Endodermal cell (in vitro differentiated cells): ENCODE results near the gene ATG10. TPM values are rescaled to one million over a fixed set of nuclear protein-coding genes. Genes with fewer than 3 reads are reported as not detected.

ENCODE experiments used
- DNase-seq: peaks from one replicate; pipeline ENCODE4 v3.0.0-alpha.2; 2017
- H3K27ac ChIP-seq: 2 replicates; pipeline ENCODE4 v1.5.1; 2013; ENCODE audit warnings: mild to moderate bottlenecking, low read depth, low read length, moderate library complexity
- H3K27me3 ChIP-seq: 2 replicates; pipeline ENCODE4 v1.6.1; 2013; ENCODE audit warnings: mild to moderate bottlenecking, low read length, moderate library complexity; ENCODE audit not compliant: insufficient read depth, control insufficient read depth, poor library complexity, severe bottlenecking
- H3K36me3 ChIP-seq: 2 replicates; pipeline ENCODE4 v1.7.0; 2013; ENCODE audit warnings: mild to moderate bottlenecking, low read length, moderate library complexity; ENCODE audit not compliant: control insufficient read depth, insufficient read depth
- H3K4me1 ChIP-seq: one replicate; pipeline ENCODE4 v1.7.0; 2013; ENCODE audit warnings: low read length; ENCODE audit not compliant: control insufficient read depth, insufficient read depth
- H3K4me3 ChIP-seq: 2 replicates; pipeline ENCODE4 v1.5.1; 2013; ENCODE audit warnings: mild to moderate bottlenecking, low read length, moderate library complexity
- H3K9ac ChIP-seq: 2 replicates; pipeline ENCODE4 v1.6.1; 2013; ENCODE audit warnings: mild to moderate bottlenecking, low read length, moderate library complexity; ENCODE audit not compliant: poor library complexity, severe bottlenecking; ENCODE audit errors: extremely low read depth
- H3K9me3 ChIP-seq: 2 replicates; pipeline ENCODE4 v1.6.1; 2013; ENCODE audit warnings: mild to moderate bottlenecking, low read length, moderate library complexity; ENCODE audit not compliant: control insufficient read depth
- H3K27ac Mint-ChIP-seq: 2 replicates; pipeline ENCODE4 v1.8.0; 2020; ENCODE audit warnings: mixed read lengths
- H3K27me3 Mint-ChIP-seq: 2 replicates; pipeline ENCODE4 v1.8.0; 2021; ENCODE audit warnings: mild to moderate bottlenecking, mixed read lengths; ENCODE audit not compliant: insufficient read depth
- H3K36me3 Mint-ChIP-seq: 2 replicates; pipeline ENCODE4 v1.8.0; 2020; ENCODE audit warnings: low read depth, mixed read lengths
- H3K4me1 Mint-ChIP-seq: 2 replicates; pipeline ENCODE4 v1.8.0; 2020; ENCODE audit warnings: mixed read lengths
- H3K4me3 Mint-ChIP-seq: 2 replicates; pipeline ENCODE4 v1.8.0; 2020; ENCODE audit warnings: mild to moderate bottlenecking, moderate library complexity, mixed read lengths
- H3K9me3 Mint-ChIP-seq: 2 replicates; pipeline ENCODE4 v1.8.0; 2020; ENCODE audit warnings: mild to moderate bottlenecking, mixed read lengths
- CTCF ChIP-seq: fragments of 200-600 bp; sonication (generic); conservative IDR thresholded peaks from 2 replicates; pipeline ENCODE4 v1.5.0; 2021; ENCODE audit warnings: antibody characterized with exemption, mild to moderate bottlenecking
- WGBS, 2 experiments: methylation state at CpG; one replicate each; pipeline versions ENCODE4 v1.1.5 to v1.1.7; 2013; ENCODE audit warnings: missing lambda C conversion rate in 2 of 2, mixed read lengths in 1 of 2; ENCODE audit not compliant: insufficient coverage in 1 of 2, insufficient read length in 1 of 2; 5-methylcytosine and 5-hydroxymethylcytosine counted together
- total RNA-seq, 2 donors: library from RNA; stranded (reverse); fragmentation: NEBNext Ultra II Directional in 1 of 2; extraction: Animal tissue kit (Norgen Biotek cat#: 25700) in 1 of 2; gene quantifications; 2 replicates in 1 of 2; 3 replicates in 1 of 2; pipeline ENCODE4 v1.2.1, GENCODE V29; 2021

The ATG10 gene
- total RNA-seq, 2 donors from 2014 or later: 17.9 to 22.6 TPM

- no peak overlapping the region for H3K27ac Mint-ChIP-seq
Observed at GRCh38 chr5:82291420-82291819, 319.6 kb downstream of the ATG10 start.

GRCh38 chr5:82295144-82295543 lies 323.3 kb downstream of the ATG10 start:
- H3K4me3 Mint-ChIP-seq: no peak overlapping the region
- Histone ChIP-seq H3K9me3 (no peaks in the 10 kb centered on the region), H3K27ac (no peak overlapping the region), H3K4me1 (no peaks in the 10 kb centered on the region), H3K27me3 (no peaks in the 10 kb centered on the region), H3K4me3 (no peak overlapping the region), H3K36me3 (no peaks in the 10 kb centered on the region), H3K9ac (no peak overlapping the region)
- H3K9me3 Mint-ChIP-seq: peaks cover 5% of the 10 kb centered on the region
- no peak for DNase-seq
- H3K27me3 Mint-ChIP-seq: peaks cover 7% of the 10 kb centered on the region
- H3K36me3 Mint-ChIP-seq: no peaks in the 10 kb centered on the region
- H3K27ac Mint-ChIP-seq: no peak overlapping the region
- peaks cover 7% of the 10 kb centered on the region for H3K4me1 Mint-ChIP-seq
- TF ChIP-seq CTCF: no peak

More at GRCh38 chr5:82291420-82291819, 319.6 kb downstream of the ATG10 start:
- Histone ChIP-seq H3K27ac (no peak overlapping the region), H3K36me3 (no peaks in the 10 kb centered on the region), H3K27me3 (no peaks in the 10 kb centered on the region), H3K9ac (no peak overlapping the region), H3K4me3 (no peak overlapping the region), H3K4me1 (no peaks in the 10 kb centered on the region), H3K9me3 (no peaks in the 10 kb centered on the region)
- H3K27me3 Mint-ChIP-seq: peaks cover 2% of the 10 kb centered on the region
- H3K36me3 Mint-ChIP-seq: no peaks in the 10 kb centered on the region
- DNase-seq: no peak
- no peak overlapping the region for H3K4me3 Mint-ChIP-seq
- no peak for TF ChIP-seq CTCF
- peaks cover 2% of the 10 kb centered on the region for H3K9me3 Mint-ChIP-seq
- peaks cover 12% of the 10 kb centered on the region for H3K4me1 Mint-ChIP-seq
- WGBS, 2 experiments: 69 to 71% methylated on average over 2 of the region's 2 CpGs

GRCh38 chr5:82295959-82296531 lies 324.2 kb downstream of the ATG10 start:
- peaks cover 7% of the 10 kb centered on the region for H3K27me3 Mint-ChIP-seq
- Histone ChIP-seq H3K27me3 (no peaks in the 10 kb centered on the region), H3K4me1 (no peaks in the 10 kb centered on the region), H3K4me3 (no peak overlapping the region), H3K36me3 (no peaks in the 10 kb centered on the region), H3K9me3 (no peaks in the 10 kb centered on the region), H3K9ac (no peak overlapping the region), H3K27ac (no peak overlapping the region)
- 79 to 80% methylated on average over 1 to 2 of the region's 2 CpGs for WGBS, 2 experiments
- H3K27ac Mint-ChIP-seq: no peak overlapping the region
- H3K9me3 Mint-ChIP-seq: peaks cover 5% of the 10 kb centered on the region
- no peak overlapping the region for H3K4me3 Mint-ChIP-seq
- peaks cover 6% of the 10 kb centered on the region for H3K4me1 Mint-ChIP-seq
- DNase-seq: no peak
- no peaks in the 10 kb centered on the region for H3K36me3 Mint-ChIP-seq
- no peak for TF ChIP-seq CTCF
